HepG2 (cell line): ENCODE data around the gene SUDS3. TPM values are rescaled to one million over a fixed set of nuclear protein-coding genes. Genes with fewer than 3 reads are reported as not detected.

Experiments used
- AGO1 ChIP-seq: fragments of 200-400 bp; formaldehyde crosslinking; IDR thresholded peaks from 2 replicates; pipeline ENCODE4 v1.6.1; 2017; ENCODE audit warnings: mild to moderate bottlenecking, low read depth, low read length, moderate library complexity; ENCODE audit not compliant: poor library complexity, severe bottlenecking
- CEBPG ChIP-seq: IDR thresholded peaks from 2 replicates; pipeline ENCODE4 v1.6.1; 2016
- ELF1 ChIP-seq: sonication (generic); formaldehyde crosslinking; IDR thresholded peaks from 2 replicates; pipeline ENCODE4 v1.4.0; 2020; ENCODE audit warnings: missing genetic modification reagents
- HHEX ChIP-seq: IDR thresholded peaks from 2 replicates; pipeline ENCODE4 v1.6.1; 2016; ENCODE audit warnings: control low read depth
- HIVEP1 ChIP-seq: sonication (generic); formaldehyde crosslinking; IDR thresholded peaks from 2 replicates; pipeline ENCODE4 v1.4.0; 2020; ENCODE audit warnings: mild to moderate bottlenecking, missing genetic modification reagents
- MATR3 ChIP-seq: sonication (generic); formaldehyde crosslinking; IDR thresholded peaks from 2 replicates; pipeline ENCODE4 v1.4.0; 2020; ENCODE audit warnings: missing genetic modification reagents
- NR2F6 ChIP-seq, 2 experiments: IDR thresholded peaks; 2 replicates each; pipeline ENCODE4 v1.6.1; 2016; ENCODE audit warnings: antibody characterized with exemption in 1 of 2, mild to moderate bottlenecking in 1 of 2
- RORA ChIP-seq: sonication (generic); formaldehyde crosslinking; IDR thresholded peaks from 2 replicates; pipeline ENCODE4 v1.5.0; 2020; ENCODE audit warnings: mild to moderate bottlenecking, missing genetic modification reagents, moderate library complexity
- SP1 ChIP-seq, 2 experiments: fragments of 450-650 bp in 1 of 2; sonication (generic) in 1 of 2; formaldehyde crosslinking in 1 of 2; IDR thresholded peaks; 2 replicates each; pipeline versions ENCODE4 v1.4.0 to v1.6.1; 2016 to 2020; ENCODE audit warnings: missing genetic modification reagents in 1 of 2
- SP4 ChIP-seq: sonication (generic); formaldehyde crosslinking; IDR thresholded peaks from 2 replicates; pipeline ENCODE4 v1.8.1; 2023; ENCODE audit warnings: mild to moderate bottlenecking, missing genetic modification reagents
- TAF1 ChIP-seq: sonication (generic); formaldehyde crosslinking; IDR thresholded peaks from 2 replicates; pipeline ENCODE4 v1.4.0; 2020; ENCODE audit warnings: missing genetic modification reagents
- TBX2 ChIP-seq: sonication (generic); formaldehyde crosslinking; IDR thresholded peaks from 2 replicates; pipeline ENCODE4 v1.5.0; 2020; ENCODE audit warnings: missing genetic modification reagents, mild to moderate bottlenecking, borderline replicate concordance
- TCF12 ChIP-seq, 2 experiments: fragments of 450-650 bp in 1 of 2; sonication (generic) in 1 of 2; formaldehyde crosslinking in 1 of 2; IDR thresholded peaks; 2 replicates each; pipeline versions ENCODE4 v1.6.1 to v1.8.0; 2017 to 2022; ENCODE audit warnings: antibody characterized with exemption in 1 of 2, mild to moderate bottlenecking in 1 of 2, missing genetic modification reagents in 1 of 2, moderate library complexity in 1 of 2
- ZNF10 ChIP-seq: sonication (generic); formaldehyde crosslinking; IDR thresholded peaks from 2 replicates; pipeline ENCODE4 v1.4.0; 2020; ENCODE audit warnings: mild to moderate bottlenecking, low read depth, missing genetic modification reagents, borderline replicate concordance
- ZNF562 ChIP-seq: sonication (generic); formaldehyde crosslinking; IDR thresholded peaks from 2 replicates; pipeline ENCODE4 v1.8.0; 2022; ENCODE audit warnings: missing genetic modification reagents, borderline replicate concordance
- ZNF598 ChIP-seq: sonication (generic); formaldehyde crosslinking; IDR thresholded peaks from 2 replicates; pipeline ENCODE4 v1.5.1; 2020; ENCODE audit warnings: mild to moderate bottlenecking, missing genetic modification reagents, borderline replicate concordance
- polyA plus RNA-seq, 8 experiments: library from polyadenylated mRNA; depleted of rRNA in 3 of 8; stranded (reverse) in 7 of 8; unstranded in 1 of 8; fragments of >200 nt; fragmentation: Illumina TruSeq in 4 of 8; extraction: Trizol in 4 of 8; gene quantifications; 2 replicates each; pipeline versions ENCODE4 v1.2.1 to v1.2.3, GENCODE V29; 2011 to 2016; ENCODE audit warnings: low read depth in 4 of 8, missing spikeins in 1 of 8, mixed read lengths in 1 of 8; ENCODE audit not compliant: insufficient read depth in 1 of 8
- total RNA-seq, 5 experiments: library from RNA; depleted of rRNA; stranded (reverse); fragments of >200 nt; fragmentation: Illumina TruSeq; extraction: Trizol; gene quantifications; 2 replicates each; pipeline ENCODE4 v1.2.3, GENCODE V29; 2016; ENCODE audit warnings: low read depth in 1 of 5
- TF ChIP-seq, protein P1 (sequence below), 2 experiments: fragments of 450-650 bp in 1 of 2; sonication (generic) in 1 of 2; formaldehyde crosslinking; IDR thresholded peaks; 2 replicates each; pipeline versions ENCODE4 v1.5.0 to v1.8.0; 2020 to 2022; ENCODE audit warnings: mild to moderate bottlenecking in 1 of 2, missing genetic modification reagents in 1 of 2
- TF ChIP-seq, protein P2 (sequence below): sonication (generic); formaldehyde crosslinking; IDR thresholded peaks from 2 replicates; pipeline ENCODE4 v1.4.0; 2020; ENCODE audit warnings: missing genetic modification reagents, low read depth, mild to moderate bottlenecking, borderline replicate concordance
- TF ChIP-seq, protein P3 (sequence below): sonication (generic); formaldehyde crosslinking; conservative IDR thresholded peaks from 2 replicates; pipeline ENCODE4 v1.8.0; 2022; ENCODE audit warnings: mild to moderate bottlenecking, moderate library complexity, missing genetic modification reagents
- TF ChIP-seq, protein P4 (sequence below): sonication (generic); formaldehyde crosslinking; IDR thresholded peaks from 2 replicates; pipeline ENCODE4 v1.4.0; 2020; ENCODE audit warnings: low read depth, mild to moderate bottlenecking, missing genetic modification reagents
- TF ChIP-seq, protein P5 (sequence below): IDR thresholded peaks from 2 replicates; pipeline ENCODE4 v1.6.1; 2012; ENCODE audit warnings: low read depth, low read length, improper control_type of control experiment

Gene SUDS3
- total and polyA plus RNA-seq, 2 of the 13 experiments (the other 11 are each of a cell fraction or from before 2014, with no cell fraction given), result 20.2 to 33.1 TPM

DNA sequence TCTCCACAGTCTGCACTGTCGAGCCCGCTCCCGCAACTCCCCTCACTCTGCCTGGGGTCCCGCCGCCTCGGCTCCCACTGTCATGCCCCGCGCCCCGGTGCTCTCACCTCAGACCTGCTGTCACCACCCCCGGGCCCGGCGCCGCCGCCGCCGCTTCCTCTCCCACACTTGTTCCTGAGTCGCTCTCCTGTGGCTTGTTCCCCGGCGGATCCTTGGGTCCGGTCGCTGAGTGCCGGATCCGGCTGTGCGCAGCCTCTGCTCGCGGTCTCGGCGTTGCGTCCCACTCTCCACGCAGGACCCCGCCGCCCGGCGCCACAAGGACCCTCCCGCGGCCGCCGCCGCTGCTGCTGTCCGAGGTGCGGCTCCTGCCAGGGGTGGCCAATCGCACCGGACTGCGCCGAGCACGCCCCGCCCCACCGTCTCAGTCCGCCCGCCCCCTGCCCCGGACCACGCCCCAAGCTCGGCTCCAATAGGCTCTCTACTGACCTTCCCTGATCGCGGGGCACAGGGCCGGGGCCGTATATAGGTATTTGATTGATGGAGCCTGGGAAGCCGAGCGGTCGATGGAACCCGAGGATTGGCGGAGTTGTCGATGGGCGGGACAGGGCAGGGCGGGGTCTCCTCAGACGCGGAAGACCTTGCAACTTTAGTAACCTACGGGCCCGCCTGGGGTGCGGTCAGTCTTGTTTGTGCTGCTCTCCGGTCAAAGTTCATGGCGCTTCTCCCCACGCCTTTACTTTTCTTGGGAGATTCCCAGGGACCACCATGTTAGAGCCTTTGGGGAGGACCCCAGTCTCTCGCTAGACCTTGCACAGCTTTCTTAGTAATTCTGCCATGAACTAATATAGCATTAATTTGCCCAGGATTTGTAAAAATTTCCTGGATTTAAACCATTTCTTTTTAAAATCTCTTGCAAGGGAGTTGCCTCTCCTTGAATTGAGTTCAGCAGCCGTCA lies 3.5 kb upstream of the SUDS3 start, which contains the start of gene TAOK3 (continued):
- TF ChIP-seq, protein P1, sequence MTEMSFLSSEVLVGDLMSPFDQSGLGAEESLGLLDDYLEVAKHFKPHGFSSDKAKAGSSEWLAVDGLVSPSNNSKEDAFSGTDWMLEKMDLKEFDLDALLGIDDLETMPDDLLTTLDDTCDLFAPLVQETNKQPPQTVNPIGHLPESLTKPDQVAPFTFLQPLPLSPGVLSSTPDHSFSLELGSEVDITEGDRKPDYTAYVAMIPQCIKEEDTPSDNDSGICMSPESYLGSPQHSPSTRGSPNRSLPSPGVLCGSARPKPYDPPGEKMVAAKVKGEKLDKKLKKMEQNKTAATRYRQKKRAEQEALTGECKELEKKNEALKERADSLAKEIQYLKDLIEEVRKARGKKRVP (CRISPR knock-in tag; IDR thresholded peaks at IDR 0.05), result no peak
- TF ChIP-seq ZNF562 (CRISPR knock-in tag), result no peak
- TF ChIP-seq TAF1 (CRISPR knock-in tag), result peak; percentile 93
- TF ChIP-seq SP1 (IDR thresholded peaks at IDR 0.05), result no peak
- peak; percentile 87 for TF ChIP-seq SP1 (CRISPR knock-in tag; IDR thresholded peaks at IDR 0.05)
- TF ChIP-seq, protein P2, sequence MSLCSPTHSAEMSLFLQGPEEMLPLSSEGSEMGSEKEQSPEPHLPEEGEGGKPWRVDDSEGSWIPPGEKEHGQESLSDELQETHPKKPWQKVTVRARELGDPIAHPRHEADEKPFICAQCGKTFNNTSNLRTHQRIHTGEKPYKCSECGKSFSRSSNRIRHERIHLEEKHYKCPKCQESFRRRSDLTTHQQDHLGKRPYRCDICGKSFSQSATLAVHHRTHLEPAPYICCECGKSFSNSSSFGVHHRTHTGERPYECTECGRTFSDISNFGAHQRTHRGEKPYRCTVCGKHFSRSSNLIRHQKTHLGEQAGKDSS, result peak; percentile 73; the same call in 1 of the 2 replicates
- TF ChIP-seq, protein P3, sequence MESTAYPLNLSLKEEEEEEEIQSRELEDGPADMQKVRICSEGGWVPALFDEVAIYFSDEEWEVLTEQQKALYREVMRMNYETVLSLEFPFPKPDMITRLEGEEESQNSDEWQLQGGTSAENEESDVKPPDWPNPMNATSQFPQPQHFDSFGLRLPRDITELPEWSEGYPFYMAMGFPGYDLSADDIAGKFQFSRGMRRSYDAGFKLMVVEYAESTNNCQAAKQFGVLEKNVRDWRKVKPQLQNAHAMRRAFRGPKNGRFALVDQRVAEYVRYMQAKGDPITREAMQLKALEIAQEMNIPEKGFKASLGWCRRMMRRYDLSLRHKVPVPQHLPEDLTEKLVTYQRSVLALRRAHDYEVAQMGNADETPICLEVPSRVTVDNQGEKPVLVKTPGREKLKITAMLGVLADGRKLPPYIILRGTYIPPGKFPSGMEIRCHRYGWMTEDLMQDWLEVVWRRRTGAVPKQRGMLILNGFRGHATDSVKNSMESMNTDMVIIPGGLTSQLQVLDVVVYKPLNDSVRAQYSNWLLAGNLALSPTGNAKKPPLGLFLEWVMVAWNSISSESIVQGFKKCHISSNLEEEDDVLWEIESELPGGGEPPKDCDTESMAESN, result peak; percentile 3; the same call in 1 of the 2 replicates
- TF ChIP-seq, protein P4, sequence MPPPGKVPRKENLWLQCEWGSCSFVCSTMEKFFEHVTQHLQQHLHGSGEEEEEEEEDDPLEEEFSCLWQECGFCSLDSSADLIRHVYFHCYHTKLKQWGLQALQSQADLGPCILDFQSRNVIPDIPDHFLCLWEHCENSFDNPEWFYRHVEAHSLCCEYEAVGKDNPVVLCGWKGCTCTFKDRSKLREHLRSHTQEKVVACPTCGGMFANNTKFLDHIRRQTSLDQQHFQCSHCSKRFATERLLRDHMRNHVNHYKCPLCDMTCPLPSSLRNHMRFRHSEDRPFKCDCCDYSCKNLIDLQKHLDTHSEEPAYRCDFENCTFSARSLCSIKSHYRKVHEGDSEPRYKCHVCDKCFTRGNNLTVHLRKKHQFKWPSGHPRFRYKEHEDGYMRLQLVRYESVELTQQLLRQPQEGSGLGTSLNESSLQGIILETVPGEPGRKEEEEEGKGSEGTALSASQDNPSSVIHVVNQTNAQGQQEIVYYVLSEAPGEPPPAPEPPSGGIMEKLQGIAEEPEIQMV (CRISPR knock-in tag), result no peak
- peak; percentile 58; the same call in 1 of the 2 replicates for TF ChIP-seq NR2F6 (IDR thresholded peaks at IDR 0.05)
- peak; percentile 35; the same call in 1 of the 2 replicates for TF ChIP-seq NR2F6 (CRISPR knock-in tag; IDR thresholded peaks at IDR 0.05)
- no peak for TF ChIP-seq MATR3 (CRISPR knock-in tag)
- TF ChIP-seq, protein P5, sequence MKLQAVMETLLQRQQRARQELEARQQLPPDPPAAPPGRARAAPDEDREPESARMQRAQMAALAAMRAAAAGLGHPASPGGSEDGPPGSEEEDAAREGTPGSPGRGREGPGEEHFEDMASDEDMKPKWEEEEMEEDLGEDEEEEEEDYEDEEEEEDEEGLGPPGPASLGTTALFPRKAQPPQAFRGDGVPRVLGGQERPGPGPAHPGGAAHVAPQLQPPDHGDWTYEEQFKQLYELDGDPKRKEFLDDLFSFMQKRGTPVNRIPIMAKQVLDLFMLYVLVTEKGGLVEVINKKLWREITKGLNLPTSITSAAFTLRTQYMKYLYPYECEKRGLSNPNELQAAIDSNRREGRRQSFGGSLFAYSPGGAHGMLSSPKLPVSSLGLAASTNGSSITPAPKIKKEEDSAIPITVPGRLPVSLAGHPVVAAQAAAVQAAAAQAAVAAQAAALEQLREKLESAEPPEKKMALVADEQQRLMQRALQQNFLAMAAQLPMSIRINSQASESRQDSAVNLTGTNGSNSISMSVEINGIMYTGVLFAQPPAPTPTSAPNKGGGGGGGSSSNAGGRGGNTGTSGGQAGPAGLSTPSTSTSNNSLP, result no peak
- TF ChIP-seq TCF12 (IDR thresholded peaks at IDR 0.05), result no peak
- TF ChIP-seq TCF12 (CRISPR knock-in tag; IDR thresholded peaks at IDR 0.05), result no peak
- TF ChIP-seq TBX2 (CRISPR knock-in tag), result peak; percentile 62; the same call in 1 of the 2 replicates
- no peak for TF ChIP-seq AGO1
- TF ChIP-seq SP4 (CRISPR knock-in tag), result peak; percentile 92
- TF ChIP-seq ZNF10 (CRISPR knock-in tag), result no peak
- peak; percentile 35; the same call in 1 of the 2 replicates for TF ChIP-seq CEBPG (CRISPR knock-in tag)
- TF ChIP-seq RORA (CRISPR knock-in tag), result no peak
- no peak for TF ChIP-seq HHEX
- TF ChIP-seq ZNF598 (CRISPR knock-in tag), result no peak
- TF ChIP-seq ELF1 (CRISPR knock-in tag), result peak; percentile 87
- no peak for TF ChIP-seq HIVEP1 (CRISPR knock-in tag)
